C4-2B (cell line): ENCODE measurements around the gene SKI.

ENCODE experiments used
- H3K27ac ChIP-seq: fragments of 450-650 bp; 2 replicates; pipeline ENCODE4 v1.5.1; 2017
- ZFX ChIP-seq: fragments of 450-650 bp; IDR thresholded peaks from 2 replicates; pipeline ENCODE4 v1.6.1; 2017
- TF ChIP-seq, protein P1 (sequence below): fragments of 450-650 bp; conservative IDR thresholded peaks from 2 replicates; pipeline ENCODE4 v1.5.1; 2017; ENCODE audit warnings: mild to moderate bottlenecking

Gene SKI

DNA sequence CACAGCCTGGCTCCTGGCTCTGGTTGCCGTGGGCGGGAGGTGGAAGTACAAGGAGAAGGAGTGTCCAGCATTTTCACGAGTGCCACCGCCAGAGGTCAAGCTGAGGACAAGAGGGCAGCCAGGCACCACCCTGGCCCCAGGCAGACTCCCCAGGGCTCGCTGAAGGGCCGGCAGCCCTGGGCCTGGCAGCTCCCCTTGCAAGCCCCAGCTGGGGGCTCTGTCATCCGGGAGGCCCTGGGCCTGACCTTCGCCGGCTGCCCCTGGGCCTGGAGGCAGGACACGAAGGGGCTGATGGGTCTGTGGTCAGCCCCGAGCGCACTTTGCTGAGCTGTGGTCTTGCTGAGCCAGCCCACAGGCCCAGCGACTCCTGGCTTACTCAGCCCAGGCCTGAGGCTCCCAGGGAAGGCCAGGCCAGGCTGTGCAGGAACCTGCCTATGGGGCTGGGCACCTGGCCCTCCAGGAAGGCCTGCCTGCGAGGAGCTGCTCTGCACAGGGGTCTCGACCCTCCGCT, 88.4 kb downstream of the SKI start:
- no peak overlapping the region for H3K27ac ChIP-seq

DNA sequence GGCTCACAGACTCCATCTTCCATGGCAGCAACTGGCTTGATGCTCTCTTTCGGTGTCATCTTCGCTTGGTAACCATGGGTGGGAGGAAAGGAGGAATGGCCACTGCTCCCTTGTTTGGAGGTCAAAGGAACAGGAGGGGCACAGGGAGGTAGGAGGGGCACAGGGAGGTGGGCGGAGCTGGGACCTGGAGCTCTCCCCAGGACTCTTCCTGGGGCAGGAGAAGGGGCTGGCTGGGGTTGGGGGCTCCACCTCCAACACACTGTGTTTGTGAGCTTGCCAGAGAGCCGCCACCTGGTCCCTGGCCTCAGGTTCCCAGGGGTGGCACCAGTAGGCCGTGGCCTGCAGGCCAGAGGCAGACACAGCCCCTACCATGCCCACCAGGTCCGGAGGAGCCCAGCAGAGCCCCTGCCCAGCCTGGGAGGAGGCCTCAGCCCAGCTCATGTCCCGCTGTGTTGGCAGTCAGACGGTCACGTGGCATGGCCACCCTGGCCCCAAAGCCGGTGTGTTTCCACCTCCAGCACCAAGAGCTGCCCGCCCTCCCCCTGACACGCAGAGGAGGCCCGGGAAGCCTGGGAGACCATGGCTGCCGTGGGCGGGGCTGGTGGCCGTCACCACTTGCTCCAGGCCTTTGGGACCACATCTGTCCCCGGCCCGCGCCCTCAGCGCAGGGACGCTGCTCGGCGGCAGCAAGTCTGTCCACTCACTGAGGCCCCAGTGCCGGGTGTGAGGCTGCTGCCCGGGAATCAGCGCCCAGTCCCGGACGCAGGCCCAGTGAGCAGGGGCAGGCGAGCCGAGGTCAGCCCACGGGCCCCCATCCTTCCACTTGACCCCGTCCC, 89.3 kb downstream of the SKI start:
- H3K27ac ChIP-seq = no peak overlapping the region

More for the DNA sequence above, 88.4 kb downstream of the SKI start:
- TF ChIP-seq ZFX = no peak
- TF ChIP-seq, protein P1, sequence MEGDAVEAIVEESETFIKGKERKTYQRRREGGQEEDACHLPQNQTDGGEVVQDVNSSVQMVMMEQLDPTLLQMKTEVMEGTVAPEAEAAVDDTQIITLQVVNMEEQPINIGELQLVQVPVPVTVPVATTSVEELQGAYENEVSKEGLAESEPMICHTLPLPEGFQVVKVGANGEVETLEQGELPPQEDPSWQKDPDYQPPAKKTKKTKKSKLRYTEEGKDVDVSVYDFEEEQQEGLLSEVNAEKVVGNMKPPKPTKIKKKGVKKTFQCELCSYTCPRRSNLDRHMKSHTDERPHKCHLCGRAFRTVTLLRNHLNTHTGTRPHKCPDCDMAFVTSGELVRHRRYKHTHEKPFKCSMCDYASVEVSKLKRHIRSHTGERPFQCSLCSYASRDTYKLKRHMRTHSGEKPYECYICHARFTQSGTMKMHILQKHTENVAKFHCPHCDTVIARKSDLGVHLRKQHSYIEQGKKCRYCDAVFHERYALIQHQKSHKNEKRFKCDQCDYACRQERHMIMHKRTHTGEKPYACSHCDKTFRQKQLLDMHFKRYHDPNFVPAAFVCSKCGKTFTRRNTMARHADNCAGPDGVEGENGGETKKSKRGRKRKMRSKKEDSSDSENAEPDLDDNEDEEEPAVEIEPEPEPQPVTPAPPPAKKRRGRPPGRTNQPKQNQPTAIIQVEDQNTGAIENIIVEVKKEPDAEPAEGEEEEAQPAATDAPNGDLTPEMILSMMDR = no peak

DNA sequence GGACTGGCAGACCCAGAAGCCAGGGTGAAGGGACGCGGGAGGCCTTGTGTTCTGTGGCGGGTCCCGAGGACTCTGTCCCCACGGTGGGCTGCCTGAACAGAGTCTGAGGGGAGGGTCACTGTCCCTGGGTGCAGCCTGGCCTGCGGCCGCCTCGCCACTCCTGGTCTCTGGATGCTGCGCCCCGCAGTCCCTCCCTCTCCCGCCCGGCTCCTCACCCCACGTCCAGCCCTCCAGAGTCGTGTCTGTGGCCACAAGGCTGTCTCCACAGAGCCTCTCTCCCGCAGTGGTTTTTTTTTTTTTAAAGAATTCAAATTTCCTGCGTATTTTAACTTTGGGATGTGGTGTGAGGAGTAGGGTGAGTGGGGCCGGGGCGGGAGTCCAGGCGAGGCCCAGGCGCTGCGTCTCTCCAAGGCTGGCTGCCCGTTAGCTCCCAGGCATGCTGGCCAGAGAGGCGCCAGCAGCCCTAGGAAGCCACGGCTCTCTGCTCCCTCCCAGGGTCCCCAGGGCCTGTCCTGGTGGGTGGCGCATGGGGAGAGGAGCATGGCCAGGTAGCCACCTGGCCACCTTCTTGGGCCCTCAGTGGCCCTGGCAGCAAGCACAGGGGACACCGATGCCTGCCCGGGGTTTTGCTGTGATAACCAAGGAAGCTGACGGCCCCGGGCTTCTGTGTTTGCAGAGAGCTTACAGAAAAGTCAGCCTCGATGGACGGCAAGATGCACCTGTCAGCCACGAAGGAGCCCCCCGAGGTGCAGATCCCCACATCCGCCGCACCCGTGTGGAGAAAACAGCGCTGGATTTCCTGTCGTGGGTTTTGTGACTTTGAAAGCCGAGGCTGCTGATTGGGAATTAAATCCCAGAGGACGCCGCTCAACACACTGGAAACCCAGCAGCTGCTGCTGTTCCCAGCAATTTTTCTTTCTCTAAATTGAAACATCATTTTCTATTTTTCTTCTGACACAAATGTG, 90.5 kb downstream of the SKI start:
- TF ChIP-seq, protein P1 = no peak
- TF ChIP-seq ZFX = no peak
- no peak overlapping the region for H3K27ac ChIP-seq

More for the DNA sequence above, 89.3 kb downstream of the SKI start:
- TF ChIP-seq, protein P1 = no peak
- no peak for TF ChIP-seq ZFX

DNA sequence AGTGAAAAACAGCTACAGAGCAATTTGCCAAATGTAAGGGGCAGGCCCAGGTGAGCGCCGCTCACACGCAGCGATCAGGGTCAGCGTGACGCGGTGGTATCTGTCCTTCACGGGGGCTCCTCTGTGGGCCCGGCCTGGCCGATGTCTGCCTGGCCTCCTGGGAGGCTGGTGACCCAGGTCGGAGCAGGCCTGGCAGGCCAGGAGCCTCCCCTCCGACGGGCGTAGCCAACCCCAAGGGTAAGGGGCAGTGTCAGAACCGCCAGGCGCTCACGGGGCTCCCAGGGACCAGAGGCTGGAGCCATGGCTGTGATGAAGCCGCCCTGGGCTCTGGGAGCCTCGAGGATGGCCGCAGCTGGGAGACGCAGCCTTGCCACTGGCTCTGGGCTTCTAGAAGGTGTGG, 91.2 kb downstream of the SKI start:
- TF ChIP-seq, protein P1 = no peak
- TF ChIP-seq ZFX = no peak
- H3K27ac ChIP-seq = no peak overlapping the region

DNA sequence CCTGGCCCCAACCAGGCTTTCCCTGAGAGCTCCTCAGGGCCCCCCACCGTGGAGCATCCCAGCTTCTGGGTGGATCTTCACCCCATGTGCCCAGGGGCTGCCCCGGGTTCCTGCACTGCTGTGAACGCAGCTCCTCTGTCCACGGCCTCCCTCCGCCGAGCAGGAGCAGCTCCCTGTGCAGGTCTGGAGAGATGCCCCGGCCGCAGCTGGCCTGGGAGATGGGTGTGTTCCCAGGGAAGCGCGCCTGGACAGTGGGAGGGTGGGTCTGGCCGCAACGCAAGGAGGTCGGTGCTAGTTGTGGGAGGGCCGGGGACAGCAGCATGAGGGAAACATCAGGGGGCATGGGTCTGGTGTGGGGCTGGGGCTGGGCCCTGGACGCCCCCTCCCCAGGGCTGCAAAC, 91.9 kb downstream of the SKI start:
- no peak for TF ChIP-seq ZFX
- TF ChIP-seq, protein P1 = no peak
- H3K27ac ChIP-seq = no peak overlapping the region

DNA sequence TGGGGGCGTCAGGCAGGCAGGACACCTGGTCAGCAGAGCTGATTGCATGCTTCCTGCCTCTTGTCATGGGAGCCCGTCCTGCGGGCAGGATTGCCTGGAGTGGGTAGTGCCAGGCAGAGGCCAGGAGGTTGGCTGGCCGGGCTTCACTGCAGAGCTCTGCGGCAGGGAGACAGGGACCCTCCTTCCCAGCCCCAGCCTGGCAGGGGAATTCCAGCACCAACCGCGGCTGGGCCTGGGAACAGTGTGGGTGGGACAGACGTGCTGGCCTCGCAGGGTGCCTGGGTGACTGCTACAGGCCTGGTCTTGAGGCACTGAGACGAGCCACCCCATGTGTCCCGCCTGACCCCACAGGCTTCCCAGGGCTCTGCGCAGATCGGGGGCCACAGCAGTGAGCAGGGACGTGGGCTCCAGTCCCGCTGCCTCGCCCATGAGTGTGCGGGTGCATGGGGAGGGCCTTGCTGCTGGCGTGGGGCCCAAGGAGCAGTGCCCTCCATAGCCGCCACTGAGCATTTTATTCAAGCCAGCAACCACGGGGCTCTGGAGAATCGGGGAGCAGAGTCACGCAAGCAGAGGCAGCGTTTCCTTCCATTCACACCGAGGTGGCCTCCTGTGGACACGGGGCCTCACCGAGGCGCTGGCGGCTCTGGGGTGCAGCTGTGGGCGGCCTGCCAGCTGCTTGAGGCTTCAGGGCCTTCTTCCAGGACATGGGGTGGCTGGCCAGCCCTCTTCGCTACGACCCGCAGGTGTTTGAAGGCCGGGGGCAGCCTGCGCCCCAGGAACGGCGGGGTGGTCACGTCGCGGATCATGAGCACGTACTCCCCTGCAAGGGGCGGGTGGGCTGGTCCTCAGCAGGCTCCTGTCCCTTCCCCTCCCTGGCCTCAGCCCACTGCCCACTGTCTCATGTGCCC, 92.9 kb downstream of the SKI start:
- no peak overlapping the region for H3K27ac ChIP-seq
- TF ChIP-seq, protein P1 = no peak
- no peak for TF ChIP-seq ZFX
